Epithelial cell of esophagus (primary cell): ENCODE results near the gene TEX261.

Experiments
- DNase-seq: peaks from one replicate; pipeline ENCODE4 v3.0.0; 2010; ENCODE audit warnings: low read depth
- H3K4me3 ChIP-seq: 2 replicates; pipeline ENCODE4 v1.5.1; 2011; ENCODE audit warnings: mild to moderate bottlenecking, low read length, control low read depth
- CTCF ChIP-seq: IDR thresholded peaks from 2 replicates; pipeline ENCODE4 v1.5.1; 2011; ENCODE audit warnings: low read depth, mild to moderate bottlenecking, low read length, control low read depth, inconsistent platforms; ENCODE audit not compliant: insufficient read depth; ENCODE audit errors: missing control alignments

Gene TEX261

GRCh38 chr2:70966681-70967080 is 28.0 kb downstream of the TEX261 start:
- DNase-seq = no peak
- TF ChIP-seq CTCF = no peak
- no peak overlapping the region for H3K4me3 ChIP-seq

GRCh38 chr2:70965506-70965905 is 29.2 kb downstream of the TEX261 start:
- H3K4me3 ChIP-seq = no peak overlapping the region
- no peak for TF ChIP-seq CTCF
- no peak for DNase-seq

GRCh38 chr2:70964596-70965386 is 29.9 kb downstream of the TEX261 start:
- DNase-seq = peak; percentile 70
- peak overlapping the region; percentile 27 for H3K4me3 ChIP-seq
- TF ChIP-seq CTCF = peak; percentile 73

- no peak overlapping the region for H3K4me3 ChIP-seq
- TF ChIP-seq CTCF = no peak
- DNase-seq = no peak
Observed at GRCh38 chr2:70964133-70964532, 30.5 kb downstream of the TEX261 start.

- no peak overlapping the region for H3K4me3 ChIP-seq
Observed at GRCh38 chr2:70962885-70963878, 31.5 kb downstream of the TEX261 start.

More at GRCh38 chr2:70962885-70963878, 31.5 kb downstream of the TEX261 start:
- DNase-seq = no peak
- no peak for TF ChIP-seq CTCF
